GM12875 (cell line): ENCODE data around the gene RDH5.

ENCODE experiments used
- H3K4me3 ChIP-seq: one replicate; pipeline ENCODE4 v1.5.1; 2011; ENCODE audit warnings: low read depth, low read length, control low read depth
- TF ChIP-seq, protein P1 (sequence below): IDR thresholded peaks from 2 replicates; pipeline ENCODE4 v1.5.1; 2011; ENCODE audit warnings: low read depth, mild to moderate bottlenecking, control low read depth, inconsistent platforms, low read length, moderate library complexity, borderline replicate concordance; ENCODE audit not compliant: insufficient read depth

RDH5 gene

DNA sequence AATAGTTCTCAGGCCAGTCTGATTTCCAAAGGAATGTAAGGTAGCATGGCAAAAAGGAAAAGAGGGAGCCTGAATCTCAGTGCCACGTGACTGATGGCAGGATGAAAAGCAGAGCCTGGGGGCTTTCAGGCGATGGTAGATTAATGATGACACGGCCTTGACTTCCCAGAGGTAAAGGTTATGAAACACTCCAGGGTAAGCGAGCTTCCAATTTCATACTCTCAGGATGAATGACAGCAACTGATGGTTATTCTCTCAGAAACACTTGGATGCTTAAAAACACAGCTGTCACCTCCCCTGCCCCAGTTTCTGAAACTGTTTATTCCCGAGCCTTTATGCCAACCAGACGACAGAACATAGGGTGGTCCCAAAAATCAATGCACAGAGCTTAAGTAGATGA is 51.5 kb downstream of the RDH5 start:
- H3K4me3 ChIP-seq: no peak overlapping the region
- TF ChIP-seq, protein P1, sequence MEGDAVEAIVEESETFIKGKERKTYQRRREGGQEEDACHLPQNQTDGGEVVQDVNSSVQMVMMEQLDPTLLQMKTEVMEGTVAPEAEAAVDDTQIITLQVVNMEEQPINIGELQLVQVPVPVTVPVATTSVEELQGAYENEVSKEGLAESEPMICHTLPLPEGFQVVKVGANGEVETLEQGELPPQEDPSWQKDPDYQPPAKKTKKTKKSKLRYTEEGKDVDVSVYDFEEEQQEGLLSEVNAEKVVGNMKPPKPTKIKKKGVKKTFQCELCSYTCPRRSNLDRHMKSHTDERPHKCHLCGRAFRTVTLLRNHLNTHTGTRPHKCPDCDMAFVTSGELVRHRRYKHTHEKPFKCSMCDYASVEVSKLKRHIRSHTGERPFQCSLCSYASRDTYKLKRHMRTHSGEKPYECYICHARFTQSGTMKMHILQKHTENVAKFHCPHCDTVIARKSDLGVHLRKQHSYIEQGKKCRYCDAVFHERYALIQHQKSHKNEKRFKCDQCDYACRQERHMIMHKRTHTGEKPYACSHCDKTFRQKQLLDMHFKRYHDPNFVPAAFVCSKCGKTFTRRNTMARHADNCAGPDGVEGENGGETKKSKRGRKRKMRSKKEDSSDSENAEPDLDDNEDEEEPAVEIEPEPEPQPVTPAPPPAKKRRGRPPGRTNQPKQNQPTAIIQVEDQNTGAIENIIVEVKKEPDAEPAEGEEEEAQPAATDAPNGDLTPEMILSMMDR: no peak
